GM18873 (cell line): ENCODE data around the gene NTRK3.

Experiments used
- ATAC-seq: cut with Tn5 transposase; IDR thresholded peaks from one replicate; pipeline ENCODE4 v1.9.1; 2021; ENCODE audit warnings: mild to moderate bottlenecking, moderate library complexity, moderate number of reproducible peaks; ENCODE audit not compliant: unreplicated experiment, low FRiP score

Gene NTRK3

DNA sequence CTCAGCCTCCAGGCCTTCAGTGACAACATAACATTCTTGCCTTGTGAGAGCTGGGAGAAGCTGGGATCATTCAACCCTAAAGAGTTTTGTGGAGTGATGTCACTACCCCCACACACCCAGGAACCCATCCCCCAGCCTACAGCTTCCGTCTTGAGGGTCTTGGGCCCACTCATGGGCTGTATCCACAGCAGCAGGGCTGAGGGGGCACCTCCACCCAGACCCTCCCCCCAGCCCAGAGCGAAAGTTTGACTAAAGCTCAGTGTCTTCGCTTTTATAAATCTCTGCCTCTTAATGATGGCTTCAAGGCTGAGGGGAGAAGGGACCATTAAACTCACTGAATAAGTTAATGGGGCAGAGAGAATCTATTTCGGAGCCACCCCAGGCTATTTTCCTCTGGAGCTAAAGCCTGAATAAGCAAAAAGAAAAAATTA, 23.8 kb downstream of the NTRK3 start:
- ATAC-seq = no peak

DNA sequence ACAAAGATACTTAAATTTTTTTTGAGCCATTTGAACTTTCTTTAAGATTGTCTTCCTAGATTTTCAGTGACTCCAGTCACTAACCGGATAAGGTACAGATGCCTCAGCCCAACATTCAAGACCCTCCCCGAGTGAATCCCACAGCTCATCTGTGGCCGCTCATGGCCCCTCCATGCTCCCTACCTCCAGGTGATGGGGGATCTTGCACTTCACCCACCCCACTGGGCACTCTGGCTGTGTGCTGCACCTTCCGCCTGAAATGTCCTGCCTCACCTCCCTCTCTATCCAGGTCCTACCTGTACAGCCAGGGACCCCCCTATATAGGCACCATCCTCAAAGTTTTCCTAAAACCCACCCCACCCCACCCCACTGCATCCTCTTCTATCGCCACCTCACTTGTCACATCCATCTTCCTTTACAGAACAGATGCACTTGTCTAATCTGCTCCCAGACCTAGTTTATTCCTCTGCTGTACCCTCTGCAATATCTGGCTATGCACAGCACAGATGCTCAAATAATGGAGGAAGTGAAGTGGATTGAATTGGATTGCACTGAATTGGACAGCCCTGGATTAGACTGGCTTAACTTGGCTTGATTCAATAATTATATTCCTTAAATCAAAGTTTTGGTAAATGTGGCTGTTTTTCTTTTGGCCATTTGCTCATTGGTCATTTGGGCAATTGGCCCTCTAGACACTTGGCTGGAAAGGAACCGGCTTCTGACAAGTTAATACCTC, 24.5 kb downstream of the NTRK3 start:
- no peak for ATAC-seq

DNA sequence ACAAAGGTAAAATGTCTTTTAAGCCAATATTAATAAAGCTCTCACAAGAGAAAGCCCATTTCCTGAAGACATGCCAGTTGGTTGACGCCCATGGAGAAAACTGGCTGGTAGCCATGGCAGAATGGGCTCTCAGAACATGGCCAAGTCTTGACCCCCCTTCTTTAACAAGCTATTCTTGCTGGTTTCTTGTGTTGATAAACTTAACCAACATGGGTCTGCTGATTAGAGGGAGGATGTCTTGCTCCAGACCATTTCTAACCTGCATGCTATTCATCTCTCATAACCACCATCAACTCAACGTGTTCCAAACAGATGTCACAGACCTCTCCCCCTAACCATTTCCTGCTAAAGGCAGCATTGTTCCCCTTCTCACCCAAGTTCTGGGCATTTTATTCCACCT, 25.7 kb downstream of the NTRK3 start:
- no peak for ATAC-seq

DNA sequence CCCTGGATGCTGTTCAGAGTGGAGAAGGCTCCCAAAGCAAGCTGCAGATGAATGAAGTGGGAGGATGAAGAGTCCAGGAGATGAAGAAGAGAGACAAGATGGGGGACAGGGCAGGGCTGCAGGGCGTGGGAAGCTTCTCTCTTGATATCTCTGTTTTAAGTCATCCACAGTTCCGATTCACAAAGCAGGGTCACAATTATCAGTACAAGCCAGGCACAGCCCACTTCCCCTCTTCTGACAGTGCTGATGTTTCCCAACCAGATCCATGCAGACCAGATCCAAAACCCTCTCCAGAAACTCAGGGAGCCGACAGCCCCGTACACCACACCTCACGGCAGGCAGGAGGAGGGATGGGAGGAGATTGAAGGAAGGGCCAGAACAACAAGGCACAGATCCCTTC, 31.1 kb downstream of the NTRK3 start:
- ATAC-seq = no peak

DNA sequence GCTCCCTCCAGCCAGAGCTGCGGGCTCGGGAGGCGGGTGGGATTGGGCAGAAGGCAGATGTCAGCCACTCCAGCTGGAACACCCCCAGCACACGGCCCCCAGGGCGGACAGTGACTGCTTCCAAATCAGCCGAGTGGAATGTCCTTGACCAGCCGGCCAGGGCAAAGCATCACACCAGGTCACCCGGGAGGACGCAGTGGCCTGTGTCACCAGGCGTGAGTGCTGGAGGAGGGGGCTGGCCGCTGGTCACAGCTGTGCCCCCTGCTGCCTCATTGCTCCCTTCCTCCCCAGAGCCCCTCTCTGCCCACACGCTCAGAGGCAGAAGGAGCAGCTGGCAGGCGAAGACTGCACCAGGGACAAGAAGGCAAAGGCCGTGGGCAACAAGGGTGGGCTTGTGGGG, 33.5 kb downstream of the NTRK3 start:
- no peak for ATAC-seq

- no peak for ATAC-seq
Measured at GRCh38 chr15:88221836-88222235, 34.7 kb downstream of the NTRK3 start.

DNA sequence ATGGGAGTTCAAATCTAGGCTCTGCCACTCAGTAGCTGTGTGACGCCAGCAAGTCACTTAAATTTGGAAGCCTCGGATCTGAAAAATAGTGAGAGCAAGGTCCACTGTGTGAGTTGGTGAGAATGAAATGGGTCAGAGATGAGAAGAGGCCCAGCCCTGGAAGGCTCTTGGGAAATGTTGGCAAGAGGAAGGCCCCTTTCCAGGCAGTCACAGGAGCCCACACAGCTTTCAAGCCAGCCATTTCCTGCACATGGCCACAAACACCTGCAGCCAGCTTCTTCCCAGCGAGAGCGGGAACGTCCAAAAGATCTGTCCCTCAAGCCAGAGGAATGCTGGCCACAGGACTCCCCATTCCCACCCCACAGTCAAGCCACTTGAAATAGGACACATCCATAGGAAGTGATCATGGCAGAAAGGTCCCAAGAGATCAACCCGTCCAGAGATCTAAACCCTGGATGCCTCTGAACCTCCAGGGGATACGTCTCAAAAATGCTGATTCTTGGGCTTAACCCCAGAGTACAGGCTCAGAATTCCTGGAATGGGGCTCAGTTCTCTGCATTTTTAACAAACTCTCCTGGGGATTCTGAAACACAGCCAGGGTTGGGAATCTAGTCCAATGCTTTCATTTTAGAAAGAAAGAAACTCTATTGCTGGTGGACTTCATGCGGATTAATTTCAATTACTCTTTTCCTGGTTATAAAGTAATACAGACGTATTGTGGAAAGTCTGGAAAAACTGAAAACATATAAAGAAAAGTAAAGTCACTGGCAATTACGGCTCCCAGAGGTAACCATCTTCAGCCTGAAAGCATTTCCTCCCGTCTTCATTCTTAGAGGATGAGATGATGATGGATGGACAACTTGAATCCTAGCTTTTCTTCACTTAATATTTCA, 35.9 kb downstream of the NTRK3 start:
- ATAC-seq = no peak

DNA sequence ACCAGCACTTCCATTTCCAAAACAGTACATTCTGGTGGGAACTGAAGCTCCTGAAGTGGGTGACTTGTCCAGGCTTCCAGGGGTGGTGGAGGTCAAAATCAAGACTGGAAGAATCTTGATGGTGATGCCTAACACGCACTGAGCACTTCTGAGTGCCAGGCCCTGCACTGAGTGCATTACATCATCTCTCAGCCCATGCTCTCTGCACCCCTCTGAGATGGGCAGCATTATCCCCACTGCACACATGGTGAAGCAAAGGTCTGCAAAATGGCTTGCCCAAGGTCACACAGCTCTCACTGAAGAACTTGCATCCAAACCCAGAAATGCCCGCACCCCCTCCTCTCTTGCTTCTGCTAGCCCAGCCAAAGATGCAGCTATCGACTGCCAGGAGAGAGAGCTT, 36.9 kb downstream of the NTRK3 start:
- ATAC-seq = no peak

GRCh38 chr15:88218557-88219221, 37.9 kb downstream of the NTRK3 start:
- no peak for ATAC-seq

GRCh38 chr15:88215066-88215648, 41.4 kb downstream of the NTRK3 start:
- no peak for ATAC-seq

DNA sequence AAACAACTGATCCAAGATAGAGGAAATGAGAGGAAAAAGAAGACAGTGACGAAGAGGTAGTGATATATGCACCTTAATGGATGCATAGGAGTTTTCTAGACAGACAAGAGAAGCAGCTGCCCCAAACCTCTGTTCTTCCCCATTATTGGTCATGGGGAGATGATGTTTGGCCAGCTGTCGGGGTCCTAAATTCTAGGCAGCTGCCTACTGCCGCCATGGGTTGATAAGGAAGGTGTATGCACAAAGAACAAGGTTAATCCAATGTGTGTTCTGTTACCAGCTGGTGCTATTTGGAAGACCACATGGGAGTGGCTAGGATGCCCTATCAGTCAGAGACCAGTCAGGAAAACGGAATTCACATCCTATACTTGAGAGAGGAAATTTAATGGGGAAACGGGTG, 47.4 kb downstream of the NTRK3 start:
- ATAC-seq = no peak

DNA sequence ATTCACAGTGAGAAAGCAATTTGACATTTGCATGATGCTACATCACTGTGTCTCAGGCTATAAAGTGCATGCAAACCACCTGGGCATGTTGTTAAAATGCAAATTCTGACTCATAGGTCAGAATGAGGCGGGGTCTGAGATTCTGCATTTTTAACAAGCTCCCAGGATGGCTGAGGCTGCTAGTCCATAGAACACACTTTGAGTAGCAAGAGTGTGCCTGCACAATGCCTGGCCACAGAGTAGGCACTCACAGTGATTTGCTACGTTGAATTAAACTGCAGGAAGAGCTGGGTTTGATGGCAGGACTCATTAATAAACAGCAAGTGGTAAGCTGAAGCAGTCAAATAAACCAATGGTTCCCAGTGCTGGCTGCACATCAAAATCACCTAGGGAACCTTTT, 48.1 kb downstream of the NTRK3 start:
- ATAC-seq = no peak

DNA sequence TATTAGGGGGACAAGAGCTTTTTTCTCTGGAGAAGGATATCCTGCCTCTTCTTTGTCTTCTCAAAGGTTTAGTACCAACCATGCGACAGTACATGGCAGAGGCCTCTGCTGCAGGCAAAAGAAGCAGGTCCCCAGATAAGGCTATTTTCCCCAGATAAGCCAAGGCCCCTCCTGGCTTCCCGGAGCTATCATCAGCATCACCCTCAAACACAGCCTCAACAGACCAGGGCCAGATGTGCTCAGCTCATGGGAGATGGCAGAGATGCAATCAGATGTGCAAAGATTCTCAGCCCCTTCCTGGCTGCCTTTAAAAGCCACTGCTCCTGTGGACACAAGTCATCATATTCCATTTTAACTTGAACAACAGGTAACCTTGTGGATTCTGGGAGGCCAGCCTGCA, 49.0 kb downstream of the NTRK3 start:
- no peak for ATAC-seq

DNA sequence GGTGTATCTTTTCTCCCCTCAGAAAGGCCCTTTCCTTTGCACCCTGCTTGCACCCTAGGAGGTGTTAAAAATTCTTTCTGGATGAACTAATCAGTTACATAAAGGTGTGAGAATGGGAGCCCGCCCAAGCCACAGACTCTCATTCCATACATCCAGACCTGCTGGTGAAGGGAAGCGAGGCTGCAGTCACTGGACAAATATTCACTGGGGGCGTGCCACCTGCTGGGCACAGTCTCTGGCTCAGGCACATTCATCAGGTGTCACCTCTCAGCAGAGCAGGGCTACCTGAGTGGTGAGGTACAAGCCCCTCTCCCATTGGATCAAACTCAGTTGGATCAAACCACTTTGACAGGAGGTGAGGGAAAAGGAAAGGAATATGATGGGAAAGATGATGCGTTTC, 52.0 kb downstream of the NTRK3 start:
- no peak for ATAC-seq

DNA sequence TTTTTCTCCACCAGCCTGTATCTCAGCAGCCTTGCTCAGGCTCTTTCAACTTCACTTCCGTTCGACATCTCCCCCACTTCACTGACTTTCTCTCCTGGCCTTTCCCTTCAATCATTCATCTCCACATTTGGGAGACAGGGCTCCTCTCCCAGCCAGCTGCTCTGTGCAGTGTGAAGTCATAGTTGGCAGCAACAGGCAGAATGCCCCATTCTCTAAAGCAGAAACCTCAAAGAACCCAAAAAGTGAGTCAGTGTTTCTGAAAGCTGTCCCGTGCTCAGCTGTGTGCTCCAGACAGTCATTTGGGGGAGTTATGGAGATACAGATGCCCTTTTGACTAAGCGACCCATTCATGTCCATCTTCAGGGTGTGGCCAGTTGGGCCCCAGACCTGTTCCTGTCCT, 54.3 kb downstream of the NTRK3 start:
- ATAC-seq = no peak

GRCh38 chr15:88201207-88201606, 55.3 kb downstream of the NTRK3 start:
- ATAC-seq = no peak

- no peak for ATAC-seq
Measured at GRCh38 chr15:88196961-88197360, 59.6 kb downstream of the NTRK3 start.

GRCh38 chr15:88194162-88194561, 62.4 kb downstream of the NTRK3 start:
- ATAC-seq = no peak

DNA sequence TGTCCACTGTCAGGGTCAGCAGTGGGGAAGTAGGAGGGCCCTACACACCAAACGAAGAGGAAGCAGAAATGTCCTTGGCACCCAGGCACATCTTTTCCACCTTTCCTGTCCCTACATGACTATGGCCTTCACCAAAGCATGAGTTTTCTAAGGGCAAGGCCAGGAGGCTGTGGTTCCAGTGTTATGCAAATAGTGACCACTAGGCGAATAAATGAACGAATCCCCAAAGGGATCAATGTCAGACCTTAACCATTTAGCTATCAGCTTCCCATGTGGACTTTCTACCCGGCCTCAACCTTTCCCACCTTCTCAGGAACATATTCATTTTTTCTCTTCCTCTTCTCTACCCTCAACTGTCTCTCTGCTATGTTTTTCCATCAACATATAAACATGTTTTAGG, 63.1 kb downstream of the NTRK3 start:
- no peak for ATAC-seq

- ATAC-seq = no peak
Measured at GRCh38 chr15:88191812-88192165, 64.8 kb downstream of the NTRK3 start.

GRCh38 chr15:88190232-88190631, 66.3 kb downstream of the NTRK3 start:
- ATAC-seq = no peak
